ENCODE results near the gene ADAM11.
A peak's percentile ranks its signal among the peaks of the same experiment; 100 is the strongest.

ADAM11 gene

GRCh38 chr17:44766409-44767038 is 7.7 kb downstream of the ADAM11 start:
- Histone ChIP-seq H3K9ac (ENCODE audit: low read depth in 1 of 2, low read length in 2 of 2) (no peak overlapping the region), H3K27ac (ENCODE audit: low read depth in 2 of 2, low read length in 2 of 2) (no peak overlapping the region), H3K9me3 (ENCODE audit: control insufficient read depth in 2 of 2, low read length in 2 of 2) (no peaks in the 10 kb centered on the region), H3K36me3 (ENCODE audit: control insufficient read depth in 2 of 2, insufficient read depth in 2 of 2, low read length in 2 of 2) (no peaks in the 10 kb centered on the region), H3K27me3 (ENCODE audit: control insufficient read depth in 2 of 2, insufficient read depth in 2 of 2, low read length in 2 of 2) (peaks cover 5 to 9% of the 10 kb centered on the region in 2 donors), H3K4me1 (ENCODE audit: control insufficient read depth in 2 of 2, insufficient read depth in 2 of 2, low read length in 2 of 2) (no peaks in the 10 kb centered on the region), H3K4me3 (ENCODE audit: low read length in 2 of 2) (no peak overlapping the region)

GRCh38 chr17:44767493-44767892 is 8.7 kb downstream of the ADAM11 start:
- Histone ChIP-seq H3K36me3 (ENCODE audit: control insufficient read depth in 2 of 2, insufficient read depth in 2 of 2, low read length in 2 of 2) (no peaks in the 10 kb centered on the region), H3K4me1 (ENCODE audit: control insufficient read depth in 2 of 2, insufficient read depth in 2 of 2, low read length in 2 of 2) (no peaks in the 10 kb centered on the region), H3K4me3 (ENCODE audit: low read length in 2 of 2) (no peak overlapping the region), H3K9ac (ENCODE audit: low read depth in 1 of 2, low read length in 2 of 2) (no peak overlapping the region), H3K9me3 (ENCODE audit: control insufficient read depth in 2 of 2, low read length in 2 of 2) (no peaks in the 10 kb centered on the region), H3K27me3 (ENCODE audit: control insufficient read depth in 2 of 2, insufficient read depth in 2 of 2, low read length in 2 of 2) (peaks cover 2 to 9% of the 10 kb centered on the region in 2 donors), H3K27ac (ENCODE audit: low read depth in 2 of 2, low read length in 2 of 2) (no peak overlapping the region)

- Histone ChIP-seq H3K27me3 (ENCODE audit: control insufficient read depth in 2 of 2, insufficient read depth in 2 of 2, low read length in 2 of 2) (peaks cover 0 to 5% of the 10 kb centered on the region in 2 donors), H3K9ac (ENCODE audit: low read depth in 1 of 2, low read length in 2 of 2) (no peak overlapping the region), H3K27ac (ENCODE audit: low read depth in 2 of 2, low read length in 2 of 2) (no peak overlapping the region), H3K4me1 (ENCODE audit: control insufficient read depth in 2 of 2, insufficient read depth in 2 of 2, low read length in 2 of 2) (no peaks in the 10 kb centered on the region), H3K9me3 (ENCODE audit: control insufficient read depth in 2 of 2, low read length in 2 of 2) (no peaks in the 10 kb centered on the region), H3K36me3 (ENCODE audit: control insufficient read depth in 2 of 2, insufficient read depth in 2 of 2, low read length in 2 of 2) (no peaks in the 10 kb centered on the region), H3K4me3 (ENCODE audit: low read length in 2 of 2) (no peak overlapping the region)
Measured at GRCh38 chr17:44768505-44769142, 9.8 kb downstream of the ADAM11 start.

- H3K4me3 ChIP-seq (ENCODE audit: low read length in 2 of 2), result no peak overlapping the region
- H3K36me3 ChIP-seq (ENCODE audit: control insufficient read depth in 2 of 2, insufficient read depth in 2 of 2, low read length in 2 of 2), result no peaks in the 10 kb centered on the region
- no peak overlapping the region for H3K27ac ChIP-seq (ENCODE audit: low read depth in 2 of 2, low read length in 2 of 2)
- no peaks in the 10 kb centered on the region for H3K4me1 ChIP-seq (ENCODE audit: control insufficient read depth in 2 of 2, insufficient read depth in 2 of 2, low read length in 2 of 2)
- peaks cover 0 to 5% of the 10 kb centered on the region in 2 donors for H3K27me3 ChIP-seq (ENCODE audit: control insufficient read depth in 2 of 2, insufficient read depth in 2 of 2, low read length in 2 of 2)
- no peaks in the 10 kb centered on the region for H3K9me3 ChIP-seq (ENCODE audit: control insufficient read depth in 2 of 2, low read length in 2 of 2)
- no peak overlapping the region for H3K9ac ChIP-seq (ENCODE audit: low read depth in 1 of 2, low read length in 2 of 2)
Measured at GRCh38 chr17:44769230-44769629, 10.4 kb downstream of the ADAM11 start.

GRCh38 chr17:44769647-44770084 is 10.9 kb downstream of the ADAM11 start:
- Histone ChIP-seq H3K9me3 (ENCODE audit: control insufficient read depth in 2 of 2, low read length in 2 of 2) (no peaks in the 10 kb centered on the region), H3K4me3 (ENCODE audit: low read length in 2 of 2) (no peak overlapping the region), H3K4me1 (ENCODE audit: control insufficient read depth in 2 of 2, insufficient read depth in 2 of 2, low read length in 2 of 2) (peaks cover 0 to 2% of the 10 kb centered on the region in 2 donors), H3K27me3 (ENCODE audit: control insufficient read depth in 2 of 2, insufficient read depth in 2 of 2, low read length in 2 of 2) (peaks cover 0 to 5% of the 10 kb centered on the region in 2 donors), H3K36me3 (ENCODE audit: control insufficient read depth in 2 of 2, insufficient read depth in 2 of 2, low read length in 2 of 2) (no peaks in the 10 kb centered on the region), H3K27ac (ENCODE audit: low read depth in 2 of 2, low read length in 2 of 2) (no peak overlapping the region), H3K9ac (ENCODE audit: low read depth in 1 of 2, low read length in 2 of 2) (no peak overlapping the region)

- Histone ChIP-seq H3K4me3 (ENCODE audit: low read length in 2 of 2) (no peak overlapping the region), H3K36me3 (ENCODE audit: control insufficient read depth in 2 of 2, insufficient read depth in 2 of 2, low read length in 2 of 2) (no peaks in the 10 kb centered on the region), H3K27ac (ENCODE audit: low read depth in 2 of 2, low read length in 2 of 2) (no peak overlapping the region), H3K9ac (ENCODE audit: low read depth in 1 of 2, low read length in 2 of 2) (no peak overlapping the region), H3K9me3 (ENCODE audit: control insufficient read depth in 2 of 2, low read length in 2 of 2) (no peaks in the 10 kb centered on the region), H3K27me3 (ENCODE audit: control insufficient read depth in 2 of 2, insufficient read depth in 2 of 2, low read length in 2 of 2) (peaks cover 0 to 5% of the 10 kb centered on the region in 2 donors), H3K4me1 (ENCODE audit: control insufficient read depth in 2 of 2, insufficient read depth in 2 of 2, low read length in 2 of 2) (peaks cover 6 to 8% of the 10 kb centered on the region in 2 donors)
Measured at GRCh38 chr17:44770166-44770925, 11.6 kb downstream of the ADAM11 start.

GRCh38 chr17:44772308-44773045 is 13.7 kb downstream of the ADAM11 start:
- H3K27me3 ChIP-seq (ENCODE audit: control insufficient read depth in 2 of 2, insufficient read depth in 2 of 2, low read length in 2 of 2), result peaks cover 0 to 4% of the 10 kb centered on the region in 2 donors
- no peak overlapping the region for H3K4me3 ChIP-seq (ENCODE audit: low read length in 2 of 2)
- H3K4me1 ChIP-seq (ENCODE audit: control insufficient read depth in 2 of 2, insufficient read depth in 2 of 2, low read length in 2 of 2), result peaks cover 13 to 16% of the 10 kb centered on the region in 2 donors
- no peaks in the 10 kb centered on the region for H3K36me3 ChIP-seq (ENCODE audit: control insufficient read depth in 2 of 2, insufficient read depth in 2 of 2, low read length in 2 of 2)
- H3K9ac ChIP-seq (ENCODE audit: low read depth in 1 of 2, low read length in 2 of 2), result no peak overlapping the region
- no peak overlapping the region for H3K27ac ChIP-seq (ENCODE audit: low read depth in 2 of 2, low read length in 2 of 2)
- no peaks in the 10 kb centered on the region for H3K9me3 ChIP-seq (ENCODE audit: control insufficient read depth in 2 of 2, low read length in 2 of 2)

GRCh38 chr17:44773140-44773539 is 14.4 kb downstream of the ADAM11 start:
- no peak overlapping the region for H3K9ac ChIP-seq (ENCODE audit: low read depth in 1 of 2, low read length in 2 of 2)
- no peak overlapping the region for H3K27ac ChIP-seq (ENCODE audit: low read depth in 2 of 2, low read length in 2 of 2)
- peaks cover 0 to 4% of the 10 kb centered on the region in 2 donors for H3K27me3 ChIP-seq (ENCODE audit: control insufficient read depth in 2 of 2, insufficient read depth in 2 of 2, low read length in 2 of 2)
- no peak overlapping the region for H3K4me3 ChIP-seq (ENCODE audit: low read length in 2 of 2)
- H3K9me3 ChIP-seq (ENCODE audit: control insufficient read depth in 2 of 2, low read length in 2 of 2), result no peaks in the 10 kb centered on the region
- peaks cover 13 to 16% of the 10 kb centered on the region in 2 donors for H3K4me1 ChIP-seq (ENCODE audit: control insufficient read depth in 2 of 2, insufficient read depth in 2 of 2, low read length in 2 of 2)
- no peaks in the 10 kb centered on the region for H3K36me3 ChIP-seq (ENCODE audit: control insufficient read depth in 2 of 2, insufficient read depth in 2 of 2, low read length in 2 of 2)

- peak overlapping the region; percentile 70 to 75 for H3K4me3 ChIP-seq (ENCODE audit: low read length in 2 of 2)
- peaks cover 0 to 9% of the 10 kb centered on the region in 2 donors for H3K27me3 ChIP-seq (ENCODE audit: control insufficient read depth in 2 of 2, insufficient read depth in 2 of 2, low read length in 2 of 2)
- H3K36me3 ChIP-seq (ENCODE audit: control insufficient read depth in 2 of 2, insufficient read depth in 2 of 2, low read length in 2 of 2), result no peaks in the 10 kb centered on the region
- H3K9ac ChIP-seq (ENCODE audit: low read depth in 1 of 2, low read length in 2 of 2), result peak overlapping the region in 1 of 2 donors; percentile 56
- peak overlapping the region in 1 of 2 donors; percentile 43 for H3K27ac ChIP-seq (ENCODE audit: low read depth in 2 of 2, low read length in 2 of 2)
- H3K9me3 ChIP-seq (ENCODE audit: control insufficient read depth in 2 of 2, low read length in 2 of 2), result no peaks in the 10 kb centered on the region
- peaks cover 17% of the 10 kb centered on the region in 2 donors for H3K4me1 ChIP-seq (ENCODE audit: control insufficient read depth in 2 of 2, insufficient read depth in 2 of 2, low read length in 2 of 2)
Measured at GRCh38 chr17:44774271-44775135, 15.7 kb downstream of the ADAM11 start.
